Endothelial cell of umbilical vein (primary cell): ENCODE data around the gene ZC3H15. TPM values are rescaled to one million over a fixed set of nuclear protein-coding genes. Genes with fewer than 3 reads are reported as not detected.

ENCODE experiments used
- BruUV-seq: library from RNA; stranded (reverse); fragments of 400-500 nt; replicated peaks from 2 replicates; lab custom pipeline; 2021; lab: Mats Ljungman, UMichigan
- CTCF ChIA-PET: fragments of 300-600, 350-600 bp; sonication (Branson Sonifier 250); formaldehyde crosslinking; loops from one replicate; lab custom pipeline; 2021; ENCODE audit warnings: antibody characterized with exemption, inconsistent platforms; lab: Charles Lee
- POLR2A ChIA-PET: fragments of 300-600, 350-600 bp; sonication (Branson Sonifier 250); formaldehyde crosslinking; loops from one replicate; lab custom pipeline; 2021; ENCODE audit warnings: antibody characterized with exemption, inconsistent platforms; lab: Charles Lee
- DNase-seq: peaks from one replicate; pipeline ENCODE4 v3.0.0-alpha.2; 2011; ENCODE audit warnings: low read depth, low spot score
- FAIRE-seq: peaks from 2 replicates; lab custom pipeline; 2011; peaks lifted over from hg19 to GRCh38; lab: Jason Lieb, UNC
- H2AFZ ChIP-seq: 2 replicates; pipeline ENCODE4 v1.6.0; 2012; ENCODE audit warnings: low read depth, low read length, control low read depth, inconsistent platforms
- H3K27ac ChIP-seq: 2 replicates; pipeline ENCODE4 v1.5.1; 2011; ENCODE audit warnings: low read depth, mild to moderate bottlenecking, control low read depth, low read length, moderate library complexity; ENCODE audit not compliant: insufficient read depth
- H3K27me3 ChIP-seq, 2 experiments: 2 replicates each; pipeline versions ENCODE4 v1.6.0 to v1.6.1; 2011; ENCODE audit warnings: low read length in 2 of 2, mixed read lengths in 1 of 2; ENCODE audit not compliant: control insufficient read depth in 2 of 2, insufficient read depth in 2 of 2
- H3K36me3 ChIP-seq, 2 experiments: 2 replicates in 1 of 2; 3 replicates in 1 of 2; pipeline ENCODE4 v1.5.1; 2011; ENCODE audit warnings: low read length in 2 of 2, mild to moderate bottlenecking in 1 of 2, moderate library complexity in 1 of 2; ENCODE audit not compliant: control insufficient read depth in 2 of 2, insufficient read depth in 2 of 2; ENCODE audit errors: extremely low read depth in 1 of 2
- H3K4me1 ChIP-seq: 3 replicates; pipeline ENCODE4 v1.5.1; 2011; ENCODE audit warnings: mild to moderate bottlenecking, low read length; ENCODE audit not compliant: control insufficient read depth, insufficient read depth; ENCODE audit errors: extremely low read depth
- H3K4me2 ChIP-seq: 2 replicates; pipeline ENCODE4 v1.6.1; 2011; ENCODE audit warnings: low read length, control low read depth, mixed read lengths; ENCODE audit not compliant: insufficient read depth
- H3K4me3 ChIP-seq, 3 experiments: fragments of 200-600 bp in 1 of 3; sonication (generic), shearing (Covaris generic) in 1 of 3; replicated peaks in 1 of 3; 2 replicates each; pipeline ENCODE4 v1.5.1; 2011 to 2016; ENCODE audit warnings: control low read depth in 3 of 3, low read length in 3 of 3, mild to moderate bottlenecking in 2 of 3, inconsistent platforms in 1 of 3, low read depth in 1 of 3, moderate library complexity in 1 of 3; ENCODE audit not compliant: insufficient read depth in 1 of 3
- H3K79me2 ChIP-seq: 2 replicates; pipeline ENCODE4 v1.6.0; 2012; ENCODE audit warnings: low read length, inconsistent platforms; ENCODE audit not compliant: control insufficient read depth, insufficient read depth
- H3K9ac ChIP-seq: replicated peaks from 2 replicates; pipeline ENCODE3; 2011; ENCODE audit warnings: low read length, control low read depth; ENCODE audit not compliant: insufficient read depth; ENCODE audit errors: extremely low read depth
- H3K9me1 ChIP-seq: replicated peaks from 3 replicates; pipeline ENCODE4 v1.6.0; 2011; ENCODE audit warnings: mild to moderate bottlenecking, low read length; ENCODE audit not compliant: control insufficient read depth, insufficient read depth; ENCODE audit errors: extremely low read depth
- H3K9me3 ChIP-seq: replicated peaks from 2 replicates; pipeline ENCODE4 v1.5.1; 2012; ENCODE audit warnings: low read length, inconsistent platforms; ENCODE audit not compliant: control insufficient read depth, insufficient read depth
- H4K20me1 ChIP-seq: replicated peaks from 2 replicates; pipeline ENCODE3; 2011; ENCODE audit warnings: mild to moderate bottlenecking, low read length; ENCODE audit not compliant: control insufficient read depth, insufficient read depth; ENCODE audit errors: extremely low read depth
- EZH2 ChIP-seq: IDR thresholded peaks from 2 replicates; pipeline ENCODE4 v1.6.1; 2012; ENCODE audit warnings: borderline replicate concordance, low read depth, mild to moderate bottlenecking, moderate library complexity, low read length, inconsistent platforms; ENCODE audit not compliant: severe bottlenecking
- FOS ChIP-seq: IDR thresholded peaks from 2 replicates; pipeline ENCODE4 v1.6.1; 2011; ENCODE audit warnings: mild to moderate bottlenecking, low read length, moderate library complexity, borderline replicate concordance; ENCODE audit not compliant: insufficient read depth
- GATA2 ChIP-seq: IDR thresholded peaks from 2 replicates; pipeline ENCODE4 v1.7.0; 2011; ENCODE audit warnings: low read depth, mild to moderate bottlenecking, moderate library complexity, mixed read lengths, low read length; ENCODE audit not compliant: insufficient read length, insufficient read depth
- JUN ChIP-seq: IDR thresholded peaks from 2 replicates; pipeline ENCODE4 v1.6.1; 2011; ENCODE audit warnings: borderline replicate concordance, low read depth; ENCODE audit not compliant: insufficient read length, insufficient read depth
- MYC ChIP-seq: IDR thresholded peaks from one replicate; pipeline ENCODE4 v1.6.1; 2011; ENCODE audit warnings: mild to moderate bottlenecking, low read depth, low read length
- POLR2A ChIP-seq: IDR thresholded peaks from 2 replicates; pipeline ENCODE4 v1.6.1; 2012; ENCODE audit warnings: low read depth, mild to moderate bottlenecking, control low read depth, low read length
- POLR2AphosphoS5 ChIP-seq: IDR thresholded peaks from 2 replicates; pipeline ENCODE4 v1.6.1; 2012; ENCODE audit warnings: low read depth, mild to moderate bottlenecking, control low read depth, low read length, moderate library complexity; ENCODE audit not compliant: insufficient read depth
- dilution Hi-C: fragments of 300-500 bp; cut with MboI; formaldehyde crosslinking; loops from one replicate; pipeline ENCODE4 v1.15.0; 2019; ENCODE audit warnings: low sequenced_read_pairs; ENCODE audit not compliant: extremely low pct_ligation_motif_present
- intact Hi-C: fragments of 100-400 bp; cut with micrococcal nuclease; formaldehyde crosslinking; loops from one replicate; pipeline ENCODE4 v1.10.0; 2022
- polyA plus RNA-seq, 4 experiments: library from polyadenylated mRNA; depleted of rRNA in 3 of 4; stranded (reverse) in 3 of 4; unstranded in 1 of 4; fragments of >200 nt; gene quantifications; 2 replicates each; pipeline versions ENCODE4 v1.2.1 to v1.2.3, GENCODE V29; 2011 to 2012; ENCODE audit warnings: missing spikeins in 1 of 4
- total RNA-seq: library from RNA; stranded (reverse); gene quantifications from 2 replicates; pipeline ENCODE4 v1.2.3, GENCODE V29; 2021
- TF ChIP-seq, protein P1 (sequence below): IDR thresholded peaks from 2 replicates; pipeline ENCODE4 v1.6.1; 2011; ENCODE audit not compliant: insufficient read depth, insufficient read length
- TF ChIP-seq, protein P2 (sequence below), 2 donors: IDR thresholded peaks; 1 replicate in 1 of 2; 2 replicates in 1 of 2; pipeline ENCODE4 v1.5.1; 2011; ENCODE audit warnings: low read length in 2 of 2, mild to moderate bottlenecking in 2 of 2, moderate library complexity in 2 of 2, control low read depth in 1 of 2, inconsistent platforms in 1 of 2, low read depth in 1 of 2; ENCODE audit not compliant: insufficient read depth in 1 of 2; ENCODE audit errors: extremely low read depth in 1 of 2

Gene ZC3H15
- total and polyA plus RNA-seq, 2 donors (not counting 3 experiments of a cell fraction or from before 2014, with no cell fraction given): 24.1 to 65.1 TPM

DNA sequence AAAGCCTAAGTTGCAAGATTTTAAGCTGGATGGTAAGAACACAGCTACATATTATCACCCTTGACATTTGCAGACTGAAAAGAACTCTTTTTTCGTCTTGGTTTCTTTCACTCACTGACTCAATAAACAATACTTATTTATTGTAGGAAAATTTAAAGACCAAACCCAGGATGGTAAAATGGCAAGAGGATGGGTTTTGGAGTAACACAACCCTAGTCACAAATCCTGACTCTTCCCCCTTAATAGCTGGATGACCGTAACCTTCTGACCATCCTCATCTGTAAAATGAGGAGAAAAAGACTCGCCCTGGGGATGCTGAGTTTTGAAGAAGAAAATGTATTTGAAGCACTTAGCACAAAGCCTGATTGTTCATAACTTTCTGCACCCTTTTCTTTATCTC lies 48.3 kb downstream of the ZC3H15 start:
- Histone ChIP-seq H3K4me2 (no peak overlapping the region), H3K4me1 (peaks cover 25% of the 10 kb centered on the region), H3K27ac (no peak overlapping the region), H3K79me2 (no peaks in the 10 kb centered on the region), H3K36me3 (no peaks in the 10 kb centered on the region), H3K9me3 (no peaks in the 10 kb centered on the region), H3K9me1 (no peaks in the 10 kb centered on the region), H3K4me3 (no peak overlapping the region), H2AFZ (no peak overlapping the region), H4K20me1 (no peaks in the 10 kb centered on the region), H3K27me3 (no peaks in the 10 kb centered on the region), H3K9ac (no peak overlapping the region)
- FAIRE-seq: no peak
- CTCF ChIA-PET: interaction anchor here (1.3 to 1.5 kb wide), 3 partner anchors 10 to 70 kb away, joined by 4 to 6 read pairs (median 4); no protein-coding TSS in a partner anchor
- intact Hi-C loops (no loop called here), dilution Hi-C loops (no loop called here)
- POLR2A ChIA-PET: no interaction called here
- DNase-seq: no peak
- TF ChIP-seq, protein P1, sequence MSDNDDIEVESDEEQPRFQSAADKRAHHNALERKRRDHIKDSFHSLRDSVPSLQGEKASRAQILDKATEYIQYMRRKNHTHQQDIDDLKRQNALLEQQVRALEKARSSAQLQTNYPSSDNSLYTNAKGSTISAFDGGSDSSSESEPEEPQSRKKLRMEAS: no peak
- TF ChIP-seq MYC (no peak), FOS (no peak), POLR2AphosphoS5 (no peak), EZH2 (no peak), JUN (no peak), GATA2 (no peak), POLR2A (no peak)
- TF ChIP-seq, protein P2, sequence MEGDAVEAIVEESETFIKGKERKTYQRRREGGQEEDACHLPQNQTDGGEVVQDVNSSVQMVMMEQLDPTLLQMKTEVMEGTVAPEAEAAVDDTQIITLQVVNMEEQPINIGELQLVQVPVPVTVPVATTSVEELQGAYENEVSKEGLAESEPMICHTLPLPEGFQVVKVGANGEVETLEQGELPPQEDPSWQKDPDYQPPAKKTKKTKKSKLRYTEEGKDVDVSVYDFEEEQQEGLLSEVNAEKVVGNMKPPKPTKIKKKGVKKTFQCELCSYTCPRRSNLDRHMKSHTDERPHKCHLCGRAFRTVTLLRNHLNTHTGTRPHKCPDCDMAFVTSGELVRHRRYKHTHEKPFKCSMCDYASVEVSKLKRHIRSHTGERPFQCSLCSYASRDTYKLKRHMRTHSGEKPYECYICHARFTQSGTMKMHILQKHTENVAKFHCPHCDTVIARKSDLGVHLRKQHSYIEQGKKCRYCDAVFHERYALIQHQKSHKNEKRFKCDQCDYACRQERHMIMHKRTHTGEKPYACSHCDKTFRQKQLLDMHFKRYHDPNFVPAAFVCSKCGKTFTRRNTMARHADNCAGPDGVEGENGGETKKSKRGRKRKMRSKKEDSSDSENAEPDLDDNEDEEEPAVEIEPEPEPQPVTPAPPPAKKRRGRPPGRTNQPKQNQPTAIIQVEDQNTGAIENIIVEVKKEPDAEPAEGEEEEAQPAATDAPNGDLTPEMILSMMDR (IDR thresholded peaks at IDR 0.05; ENCODE audit: extremely low read depth in 1 of 2, insufficient read depth in 1 of 2, low read depth in 1 of 2, low read length in 2 of 2): no peak
- BruUV-seq: no TSS peak
